ENCODE results near the gene RNF144B. TPM values are rescaled to one million over a fixed set of nuclear protein-coding genes. Genes with fewer than 3 reads are reported as not detected.

The RNF144B gene
- total and polyA plus RNA-seq, 2 experiments from 2014 or later = 4.2 to 9.0 TPM

DNA sequence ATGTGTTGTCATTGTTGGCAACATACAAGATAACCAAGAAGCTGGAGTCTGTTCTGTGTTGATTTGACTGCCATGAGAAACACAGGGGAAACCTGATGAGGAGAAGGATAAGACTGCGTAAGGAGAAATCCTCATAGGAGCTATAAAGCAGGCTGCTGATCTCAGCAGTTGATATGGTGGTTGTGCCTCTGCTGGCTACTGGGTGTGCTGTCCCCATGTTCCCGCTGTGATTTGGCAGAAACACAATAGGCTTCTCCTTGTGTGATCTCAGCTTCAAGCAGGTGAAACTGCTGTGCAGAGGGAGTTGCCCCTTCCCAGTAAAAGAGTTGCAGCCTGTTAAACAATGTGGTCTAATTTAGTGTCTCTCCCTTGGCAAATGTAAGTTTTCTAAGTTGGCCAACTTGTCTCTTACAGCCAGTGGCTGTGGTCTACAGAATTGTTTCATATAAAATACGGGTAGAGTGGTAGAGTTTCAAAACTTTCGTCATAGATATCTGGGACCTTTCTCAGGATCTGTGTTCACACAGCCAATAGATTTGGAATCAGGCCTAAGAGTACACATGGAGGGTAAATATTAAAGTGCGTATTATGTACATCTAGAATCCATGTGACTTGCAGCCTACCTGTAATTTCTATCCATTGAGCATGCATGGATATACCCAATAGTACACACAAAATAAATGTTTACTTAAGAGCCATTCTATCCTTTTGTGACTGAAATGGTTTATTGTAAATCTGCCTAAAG lies 78.4 kb downstream of the RNF144B start:
- no peaks in the 10 kb centered on the region for H3K9me2 ChIP-seq (ENCODE audit: insufficient read depth)
- Mint-ChIP-seq H3K4me3 (no peak overlapping the region), H3K27ac (no peak overlapping the region), H3K9me3 (no peaks in the 10 kb centered on the region; the same call in 2 of the 3 replicates), H3K4me1 (peaks cover 7% of the 10 kb centered on the region; the same call in 2 of the 3 replicates), H3K36me3 (ENCODE audit: low read depth) (peaks cover 7% of the 10 kb centered on the region), H3K27me3 (ENCODE audit: insufficient read depth, low read depth, poor library complexity) (no peaks in the 10 kb centered on the region)
- DNase-seq (ENCODE audit: low spot score) (no peak), ATAC-seq (no peak; the same call in 2 of the 3 replicates)
- no peaks in the 10 kb centered on the region for H3F3A ChIP-seq (replicated peaks; ENCODE audit: low read depth)
- no peaks in the 10 kb centered on the region for H3K27me3 ChIP-seq (ENCODE audit: insufficient read depth)
- no peak overlapping the region for H3K4me2 ChIP-seq
- 0 out of 2 replicates have a peak, but pooled peaks cover 6% of the 10 kb centered on the region for H3K4me1 ChIP-seq (ENCODE audit: insufficient read depth)
- H2AFZ ChIP-seq = no peak overlapping the region
- H4K20me1 ChIP-seq (replicated peaks; ENCODE audit: insufficient read depth) = no peaks in the 10 kb centered on the region
- no peaks in the 10 kb centered on the region for H3K79me2 ChIP-seq (replicated peaks; ENCODE audit: insufficient read depth)
- no peaks in the 10 kb centered on the region for H3K36me3 ChIP-seq (ENCODE audit: insufficient read depth)
- no peak overlapping the region for H3K27ac ChIP-seq (ENCODE audit: low read depth)
- no peak overlapping the region for H3K4me3 ChIP-seq
- TF ChIP-seq JUNB (IDR thresholded peaks at IDR 0.05; ENCODE audit: unreplicated experiment) (no peak), ZNF114 (CRISPR knock-in tag; IDR thresholded peaks at IDR 0.05) (no peak), ZNF331 (CRISPR knock-in tag; IDR thresholded peaks at IDR 0.05; ENCODE audit: low read depth) (no peak), POLR2AphosphoS5 (IDR thresholded peaks at IDR 0.05; ENCODE audit: low read depth) (no peak), CREB1 (CRISPR knock-in tag; IDR thresholded peaks at IDR 0.05; ENCODE audit: low read depth) (no peak), NANOG (IDR thresholded peaks at IDR 0.05; ENCODE audit: borderline replicate concordance) (no peak), STAT1 (IDR thresholded peaks at IDR 0.05; ENCODE audit: unreplicated experiment) (no peak), EZH2 (IDR thresholded peaks at IDR 0.05; ENCODE audit: low read depth, unreplicated experiment) (no peak), EZH2phosphoT487 (IDR thresholded peaks at IDR 0.05; ENCODE audit: unreplicated experiment) (no peak)
- TF ChIP-seq, protein P1, sequence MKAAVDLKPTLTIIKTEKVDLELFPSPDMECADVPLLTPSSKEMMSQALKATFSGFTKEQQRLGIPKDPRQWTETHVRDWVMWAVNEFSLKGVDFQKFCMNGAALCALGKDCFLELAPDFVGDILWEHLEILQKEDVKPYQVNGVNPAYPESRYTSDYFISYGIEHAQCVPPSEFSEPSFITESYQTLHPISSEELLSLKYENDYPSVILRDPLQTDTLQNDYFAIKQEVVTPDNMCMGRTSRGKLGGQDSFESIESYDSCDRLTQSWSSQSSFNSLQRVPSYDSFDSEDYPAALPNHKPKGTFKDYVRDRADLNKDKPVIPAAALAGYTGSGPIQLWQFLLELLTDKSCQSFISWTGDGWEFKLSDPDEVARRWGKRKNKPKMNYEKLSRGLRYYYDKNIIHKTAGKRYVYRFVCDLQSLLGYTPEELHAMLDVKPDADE (IDR thresholded peaks at IDR 0.05) = no peak
- TF ChIP-seq, protein P2, sequence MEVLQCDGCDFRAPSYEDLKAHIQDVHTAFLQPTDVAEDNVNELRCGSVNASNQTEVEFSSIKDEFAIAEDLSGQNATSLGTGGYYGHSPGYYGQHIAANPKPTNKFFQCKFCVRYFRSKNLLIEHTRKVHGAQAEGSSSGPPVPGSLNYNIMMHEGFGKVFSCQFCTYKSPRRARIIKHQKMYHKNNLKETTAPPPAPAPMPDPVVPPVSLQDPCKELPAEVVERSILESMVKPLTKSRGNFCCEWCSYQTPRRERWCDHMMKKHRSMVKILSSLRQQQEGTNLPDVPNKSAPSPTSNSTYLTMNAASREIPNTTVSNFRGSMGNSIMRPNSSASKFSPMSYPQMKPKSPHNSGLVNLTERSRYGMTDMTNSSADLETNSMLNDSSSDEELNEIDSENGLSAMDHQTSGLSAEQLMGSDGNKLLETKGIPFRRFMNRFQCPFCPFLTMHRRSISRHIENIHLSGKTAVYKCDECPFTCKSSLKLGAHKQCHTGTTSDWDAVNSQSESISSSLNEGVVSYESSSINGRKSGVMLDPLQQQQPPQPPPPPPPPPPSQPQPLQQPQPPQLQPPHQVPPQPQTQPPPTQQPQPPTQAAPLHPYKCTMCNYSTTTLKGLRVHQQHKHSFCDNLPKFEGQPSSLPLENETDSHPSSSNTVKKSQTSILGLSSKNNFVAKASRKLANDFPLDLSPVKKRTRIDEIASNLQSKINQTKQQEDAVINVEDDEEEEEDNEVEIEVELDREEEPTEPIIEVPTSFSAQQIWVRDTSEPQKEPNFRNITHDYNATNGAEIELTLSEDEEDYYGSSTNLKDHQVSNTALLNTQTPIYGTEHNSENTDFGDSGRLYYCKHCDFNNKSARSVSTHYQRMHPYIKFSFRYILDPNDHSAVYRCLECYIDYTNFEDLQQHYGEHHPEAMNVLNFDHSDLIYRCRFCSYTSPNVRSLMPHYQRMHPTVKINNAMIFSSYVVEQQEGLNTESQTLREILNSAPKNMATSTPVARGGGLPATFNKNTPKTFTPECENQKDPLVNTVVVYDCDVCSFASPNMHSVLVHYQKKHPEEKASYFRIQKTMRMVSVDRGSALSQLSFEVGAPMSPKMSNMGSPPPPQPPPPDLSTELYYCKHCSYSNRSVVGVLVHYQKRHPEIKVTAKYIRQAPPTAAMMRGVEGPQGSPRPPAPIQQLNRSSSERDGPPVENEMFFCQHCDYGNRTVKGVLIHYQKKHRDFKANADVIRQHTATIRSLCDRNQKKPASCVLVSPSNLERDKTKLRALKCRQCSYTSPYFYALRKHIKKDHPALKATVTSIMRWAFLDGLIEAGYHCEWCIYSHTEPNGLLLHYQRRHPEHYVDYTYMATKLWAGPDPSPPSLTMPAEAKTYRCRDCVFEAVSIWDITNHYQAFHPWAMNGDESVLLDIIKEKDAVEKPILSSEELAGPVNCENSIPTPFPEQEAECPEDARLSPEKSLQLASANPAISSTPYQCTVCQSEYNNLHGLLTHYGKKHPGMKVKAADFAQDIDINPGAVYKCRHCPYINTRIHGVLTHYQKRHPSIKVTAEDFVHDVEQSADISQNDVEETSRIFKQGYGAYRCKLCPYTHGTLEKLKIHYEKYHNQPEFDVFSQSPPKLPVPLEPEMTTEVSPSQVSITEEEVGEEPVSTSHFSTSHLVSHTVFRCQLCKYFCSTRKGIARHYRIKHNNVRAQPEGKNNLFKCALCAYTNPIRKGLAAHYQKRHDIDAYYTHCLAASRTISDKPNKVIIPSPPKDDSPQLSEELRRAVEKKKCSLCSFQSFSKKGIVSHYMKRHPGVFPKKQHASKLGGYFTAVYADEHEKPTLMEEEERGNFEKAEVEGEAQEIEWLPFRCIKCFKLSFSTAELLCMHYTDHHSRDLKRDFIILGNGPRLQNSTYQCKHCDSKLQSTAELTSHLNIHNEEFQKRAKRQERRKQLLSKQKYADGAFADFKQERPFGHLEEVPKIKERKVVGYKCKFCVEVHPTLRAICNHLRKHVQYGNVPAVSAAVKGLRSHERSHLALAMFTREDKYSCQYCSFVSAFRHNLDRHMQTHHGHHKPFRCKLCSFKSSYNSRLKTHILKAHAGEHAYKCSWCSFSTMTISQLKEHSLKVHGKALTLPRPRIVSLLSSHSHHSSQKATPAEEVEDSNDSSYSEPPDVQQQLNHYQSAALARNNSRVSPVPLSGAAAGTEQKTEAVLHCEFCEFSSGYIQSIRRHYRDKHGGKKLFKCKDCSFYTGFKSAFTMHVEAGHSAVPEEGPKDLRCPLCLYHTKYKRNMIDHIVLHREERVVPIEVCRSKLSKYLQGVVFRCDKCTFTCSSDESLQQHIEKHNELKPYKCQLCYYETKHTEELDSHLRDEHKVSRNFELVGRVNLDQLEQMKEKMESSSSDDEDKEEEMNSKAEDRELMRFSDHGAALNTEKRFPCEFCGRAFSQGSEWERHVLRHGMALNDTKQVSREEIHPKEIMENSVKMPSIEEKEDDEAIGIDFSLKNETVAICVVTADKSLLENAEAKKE (CRISPR knock-in tag; IDR thresholded peaks at IDR 0.05) = no peak
- TF ChIP-seq, protein P3, sequence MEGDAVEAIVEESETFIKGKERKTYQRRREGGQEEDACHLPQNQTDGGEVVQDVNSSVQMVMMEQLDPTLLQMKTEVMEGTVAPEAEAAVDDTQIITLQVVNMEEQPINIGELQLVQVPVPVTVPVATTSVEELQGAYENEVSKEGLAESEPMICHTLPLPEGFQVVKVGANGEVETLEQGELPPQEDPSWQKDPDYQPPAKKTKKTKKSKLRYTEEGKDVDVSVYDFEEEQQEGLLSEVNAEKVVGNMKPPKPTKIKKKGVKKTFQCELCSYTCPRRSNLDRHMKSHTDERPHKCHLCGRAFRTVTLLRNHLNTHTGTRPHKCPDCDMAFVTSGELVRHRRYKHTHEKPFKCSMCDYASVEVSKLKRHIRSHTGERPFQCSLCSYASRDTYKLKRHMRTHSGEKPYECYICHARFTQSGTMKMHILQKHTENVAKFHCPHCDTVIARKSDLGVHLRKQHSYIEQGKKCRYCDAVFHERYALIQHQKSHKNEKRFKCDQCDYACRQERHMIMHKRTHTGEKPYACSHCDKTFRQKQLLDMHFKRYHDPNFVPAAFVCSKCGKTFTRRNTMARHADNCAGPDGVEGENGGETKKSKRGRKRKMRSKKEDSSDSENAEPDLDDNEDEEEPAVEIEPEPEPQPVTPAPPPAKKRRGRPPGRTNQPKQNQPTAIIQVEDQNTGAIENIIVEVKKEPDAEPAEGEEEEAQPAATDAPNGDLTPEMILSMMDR (conservative IDR thresholded peaks at IDR 0.05; ENCODE audit: low read depth in 2 of 2) = no peak
- TF ChIP-seq, protein P4, sequence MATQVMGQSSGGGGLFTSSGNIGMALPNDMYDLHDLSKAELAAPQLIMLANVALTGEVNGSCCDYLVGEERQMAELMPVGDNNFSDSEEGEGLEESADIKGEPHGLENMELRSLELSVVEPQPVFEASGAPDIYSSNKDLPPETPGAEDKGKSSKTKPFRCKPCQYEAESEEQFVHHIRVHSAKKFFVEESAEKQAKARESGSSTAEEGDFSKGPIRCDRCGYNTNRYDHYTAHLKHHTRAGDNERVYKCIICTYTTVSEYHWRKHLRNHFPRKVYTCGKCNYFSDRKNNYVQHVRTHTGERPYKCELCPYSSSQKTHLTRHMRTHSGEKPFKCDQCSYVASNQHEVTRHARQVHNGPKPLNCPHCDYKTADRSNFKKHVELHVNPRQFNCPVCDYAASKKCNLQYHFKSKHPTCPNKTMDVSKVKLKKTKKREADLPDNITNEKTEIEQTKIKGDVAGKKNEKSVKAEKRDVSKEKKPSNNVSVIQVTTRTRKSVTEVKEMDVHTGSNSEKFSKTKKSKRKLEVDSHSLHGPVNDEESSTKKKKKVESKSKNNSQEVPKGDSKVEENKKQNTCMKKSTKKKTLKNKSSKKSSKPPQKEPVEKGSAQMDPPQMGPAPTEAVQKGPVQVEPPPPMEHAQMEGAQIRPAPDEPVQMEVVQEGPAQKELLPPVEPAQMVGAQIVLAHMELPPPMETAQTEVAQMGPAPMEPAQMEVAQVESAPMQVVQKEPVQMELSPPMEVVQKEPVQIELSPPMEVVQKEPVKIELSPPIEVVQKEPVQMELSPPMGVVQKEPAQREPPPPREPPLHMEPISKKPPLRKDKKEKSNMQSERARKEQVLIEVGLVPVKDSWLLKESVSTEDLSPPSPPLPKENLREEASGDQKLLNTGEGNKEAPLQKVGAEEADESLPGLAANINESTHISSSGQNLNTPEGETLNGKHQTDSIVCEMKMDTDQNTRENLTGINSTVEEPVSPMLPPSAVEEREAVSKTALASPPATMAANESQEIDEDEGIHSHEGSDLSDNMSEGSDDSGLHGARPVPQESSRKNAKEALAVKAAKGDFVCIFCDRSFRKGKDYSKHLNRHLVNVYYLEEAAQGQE (IDR thresholded peaks at IDR 0.05; ENCODE audit: unreplicated experiment) = no peak
